SK-N-SH (cell line): Measurements from ENCODE around the gene LAMA4. TPM values are rescaled to one million over a fixed set of nuclear protein-coding genes. Genes with fewer than 3 reads are reported as not detected.

Source experiments
- CTCF ChIA-PET: fragments of 300-600, 350-600 bp; formaldehyde crosslinking; extraction: SDS; loops from one replicate; lab custom pipeline; 2021; lab: Yijun Ruan, JAX
- POLR2A ChIA-PET: fragments of 350-600 bp; sonication (Branson Sonifier 250); formaldehyde crosslinking; extraction: SDS; loops from one replicate; lab custom pipeline; 2020; ENCODE audit warnings: antibody characterized with exemption, inconsistent platforms; lab: Yijun Ruan, JAX
- DNase-seq: peaks from one replicate; pipeline ENCODE4 v3.0.0; 2012
- H2AFZ ChIP-seq: fragments of 200-600 bp; sonication (generic); 2 replicates; pipeline ENCODE4 v1.8.1; 2016; ENCODE audit warnings: antibody characterized with exemption, mild to moderate bottlenecking, low read depth
- H3F3A ChIP-seq: fragments of 200-600 bp; sonication (generic); replicated peaks from 2 replicates; pipeline ENCODE3; 2016; ENCODE audit warnings: antibody characterized with exemption, mild to moderate bottlenecking; ENCODE audit not compliant: insufficient read depth
- H3K27ac ChIP-seq, 2 experiments: fragments of 200-500 bp in 1 of 2; fragments of 200-600 bp in 1 of 2; sonication (Bioruptor generic) in 1 of 2; sonication (generic), shearing (Covaris generic) in 1 of 2; 2 replicates each; pipeline versions ENCODE4 v1.5.1 to v1.6.1; 2014 to 2016; ENCODE audit warnings: low read depth in 2 of 2, inconsistent platforms in 1 of 2, low read length in 1 of 2, mild to moderate bottlenecking in 1 of 2, mixed read lengths in 1 of 2
- H3K27me3 ChIP-seq: fragments of 200-600 bp; sonication (generic), shearing (Covaris generic); 2 replicates; pipeline ENCODE4 v1.6.1; 2016; ENCODE audit warnings: mixed run types; ENCODE audit not compliant: insufficient read depth
- H3K36me3 ChIP-seq, 2 experiments: fragments of 200-500 bp in 1 of 2; fragments of 200-600 bp in 1 of 2; sonication (Bioruptor generic) in 1 of 2; sonication (generic) in 1 of 2; replicated peaks in 1 of 2; 2 replicates each; pipeline versions ENCODE3 to v1.5.1; 2014 to 2016; ENCODE audit warnings: low read length in 1 of 2, mild to moderate bottlenecking in 1 of 2; ENCODE audit not compliant: insufficient read depth in 2 of 2, control insufficient read depth in 1 of 2
- H3K4me1 ChIP-seq, 2 experiments: fragments of 200-500 bp in 1 of 2; fragments of 200-600 bp in 1 of 2; sonication (Bioruptor generic) in 1 of 2; sonication (generic), shearing (Covaris generic) in 1 of 2; 2 replicates each; pipeline versions ENCODE4 v1.5.1 to v1.6.1; 2014 to 2016; ENCODE audit warnings: low read depth in 1 of 2, low read length in 1 of 2, mixed run types in 1 of 2; ENCODE audit not compliant: insufficient read depth in 2 of 2, control insufficient read depth in 1 of 2
- H3K4me2 ChIP-seq: fragments of 200-600 bp; sonication (generic), shearing (Covaris generic); 2 replicates; pipeline ENCODE4 v1.6.1; 2017; ENCODE audit warnings: mixed run types
- H3K4me3 ChIP-seq, 2 experiments: fragments of 200-500 bp in 1 of 2; fragments of 200-600 bp in 1 of 2; sonication (Bioruptor generic) in 1 of 2; sonication (generic), shearing (Covaris generic) in 1 of 2; 2 replicates each; pipeline versions ENCODE4 v1.5.1 to v1.8.1; 2014 to 2016; ENCODE audit warnings: low read depth in 2 of 2, inconsistent platforms in 1 of 2, low read length in 1 of 2, mild to moderate bottlenecking in 1 of 2, mixed read lengths in 1 of 2, moderate library complexity in 1 of 2
- H3K79me2 ChIP-seq: fragments of 200-600 bp; sonication (generic); 2 replicates; pipeline ENCODE4 v1.8.1; 2017; ENCODE audit warnings: mild to moderate bottlenecking; ENCODE audit not compliant: insufficient read depth
- H3K9ac ChIP-seq: fragments of 200-600 bp; sonication (generic); 2 replicates; pipeline ENCODE4 v1.6.1; 2017; ENCODE audit warnings: mixed run types
- H3K9me2 ChIP-seq: fragments of 200-600 bp; sonication (generic); 2 replicates; pipeline ENCODE4 v1.6.1; 2017; ENCODE audit warnings: mixed run types
- H3K9me3 ChIP-seq: fragments of 200-600 bp; sonication (generic); 2 replicates; pipeline ENCODE4 v1.6.1; 2017; ENCODE audit warnings: mixed run types, mild to moderate bottlenecking, moderate library complexity
- H4K20me1 ChIP-seq: fragments of 200-600 bp; sonication (generic); 2 replicates; pipeline ENCODE4 v1.6.1; 2017; ENCODE audit warnings: mild to moderate bottlenecking, mixed run types; ENCODE audit not compliant: insufficient read depth
- ELF1 ChIP-seq: IDR thresholded peaks from 2 replicates; pipeline ENCODE4 v1.4.0; 2012
- EP300 ChIP-seq, 2 experiments: IDR thresholded peaks; 2 replicates each; pipeline versions ENCODE4 v1.4.0 to v1.6.1; 2012; ENCODE audit warnings: borderline replicate concordance in 1 of 2, low read depth in 1 of 2, low read length in 1 of 2
- FOXJ3 ChIP-seq: sonication (generic); formaldehyde crosslinking; IDR thresholded peaks from 2 replicates; pipeline ENCODE4 v1.5.1; 2020; ENCODE audit warnings: mild to moderate bottlenecking, missing genetic modification reagents
- JUND ChIP-seq: IDR thresholded peaks from 2 replicates; pipeline ENCODE4 v1.4.0; 2012
- MXI1 ChIP-seq: IDR thresholded peaks from 2 replicates; pipeline ENCODE4 v1.6.1; 2012; ENCODE audit warnings: mild to moderate bottlenecking, low read depth, low read length, improper control_type of control experiment
- NFIC ChIP-seq: IDR thresholded peaks from 2 replicates; pipeline ENCODE4 v1.4.0; 2012; ENCODE audit warnings: borderline replicate concordance
- POLR2AphosphoS5 ChIP-seq: IDR thresholded peaks from 2 replicates; pipeline ENCODE4 v1.6.1; 2012; ENCODE audit warnings: low read depth, low read length
- RAD21 ChIP-seq: IDR thresholded peaks from 2 replicates; pipeline ENCODE4 v1.6.1; 2012; ENCODE audit warnings: mild to moderate bottlenecking, low read length
- RCOR1 ChIP-seq: fragments of 150-350 bp; IDR thresholded peaks from 2 replicates; pipeline ENCODE4 v1.6.1; 2017; ENCODE audit warnings: antibody characterized with exemption, low read length
- RFX5 ChIP-seq: IDR thresholded peaks from 2 replicates; pipeline ENCODE4 v1.6.1; 2012; ENCODE audit warnings: mild to moderate bottlenecking, improper control_type of control experiment, low read length
- RXRA ChIP-seq: IDR thresholded peaks from 2 replicates; pipeline ENCODE4 v1.4.0; 2012; ENCODE audit warnings: low read depth, mild to moderate bottlenecking, borderline replicate concordance
- SIN3A ChIP-seq: IDR thresholded peaks from 2 replicates; pipeline ENCODE4 v1.6.1; 2012; ENCODE audit warnings: low read depth, mild to moderate bottlenecking, low read length, moderate library complexity, borderline replicate concordance
- SMC3 ChIP-seq: IDR thresholded peaks from 2 replicates; pipeline ENCODE4 v1.6.1; 2012; ENCODE audit warnings: low read depth, low read length, improper control_type of control experiment
- TAF1 ChIP-seq: IDR thresholded peaks from 2 replicates; pipeline ENCODE4 v1.6.1; 2012; ENCODE audit warnings: low read depth, mild to moderate bottlenecking, low read length, moderate library complexity, borderline replicate concordance
- TCF12 ChIP-seq: IDR thresholded peaks from 2 replicates; pipeline ENCODE4 v1.4.0; 2012
- WGBS: methylation state at CpG from one replicate; pipeline ENCODE4 v1.1.6; 2017; ENCODE audit warnings: low lambda C conversion rate; 5-methylcytosine and 5-hydroxymethylcytosine counted together
- polyA plus RNA-seq, 3 experiments: library from polyadenylated mRNA; depleted of rRNA; stranded (reverse); fragments of >200 nt; gene quantifications; 2 replicates each; pipeline ENCODE4 v1.2.3, GENCODE V29; 2012
- TF ChIP-seq, protein P1 (sequence below): IDR thresholded peaks from 2 replicates; pipeline ENCODE4 v1.4.0; 2012; ENCODE audit warnings: low read depth
- TF ChIP-seq, protein P2 (sequence below): IDR thresholded peaks from 2 replicates; pipeline ENCODE4 v1.6.1; 2012; ENCODE audit warnings: mild to moderate bottlenecking, low read depth, low read length, moderate library complexity
- TF ChIP-seq, protein P3 (sequence below): IDR thresholded peaks from 2 replicates; pipeline ENCODE4; 2012
- TF ChIP-seq, protein P4 (sequence below): IDR thresholded peaks from 2 replicates; pipeline ENCODE4 v1.4.0; 2012; ENCODE audit warnings: low read depth, borderline replicate concordance
- TF ChIP-seq, protein P5 (sequence below): fragments of 150-350 bp; IDR thresholded peaks from 2 replicates; pipeline ENCODE4 v1.6.1; 2016; ENCODE audit warnings: mild to moderate bottlenecking, low read depth, low read length

The LAMA4 gene
- polyA plus RNA-seq, 1 of the 3 experiments (the other 2 are of a cell fraction): 9.4 TPM

DNA sequence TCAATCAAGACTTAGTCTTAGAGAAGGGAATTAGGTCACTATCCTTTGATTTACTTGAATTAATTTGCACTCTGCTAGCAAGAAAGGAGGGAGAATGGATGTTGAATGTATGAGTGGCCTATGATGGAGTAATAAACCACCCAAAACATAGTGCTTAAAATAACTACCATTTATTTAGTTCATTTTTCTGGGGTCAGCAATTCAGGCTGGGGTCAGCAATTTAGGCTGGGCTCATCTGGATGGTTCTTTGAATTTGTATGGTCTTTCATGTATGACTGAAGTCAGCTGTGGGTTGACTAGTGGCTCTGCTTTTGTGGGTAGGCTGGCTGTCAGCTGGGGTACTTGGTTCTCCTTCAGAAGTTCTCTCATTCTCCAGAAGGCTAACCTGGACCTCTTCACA lies 21.0 kb upstream of the LAMA4 start:
- no peaks in the 10 kb centered on the region for H4K20me1 ChIP-seq
- H3K4me3 ChIP-seq: no peak overlapping the region
- no peaks in the 10 kb centered on the region for H3K36me3 ChIP-seq
- no peak for TF ChIP-seq SMC3
- TF ChIP-seq, protein P1, sequence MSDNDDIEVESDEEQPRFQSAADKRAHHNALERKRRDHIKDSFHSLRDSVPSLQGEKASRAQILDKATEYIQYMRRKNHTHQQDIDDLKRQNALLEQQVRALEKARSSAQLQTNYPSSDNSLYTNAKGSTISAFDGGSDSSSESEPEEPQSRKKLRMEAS: no peak
- TF ChIP-seq TCF12: no peak
- TF ChIP-seq, protein P2, sequence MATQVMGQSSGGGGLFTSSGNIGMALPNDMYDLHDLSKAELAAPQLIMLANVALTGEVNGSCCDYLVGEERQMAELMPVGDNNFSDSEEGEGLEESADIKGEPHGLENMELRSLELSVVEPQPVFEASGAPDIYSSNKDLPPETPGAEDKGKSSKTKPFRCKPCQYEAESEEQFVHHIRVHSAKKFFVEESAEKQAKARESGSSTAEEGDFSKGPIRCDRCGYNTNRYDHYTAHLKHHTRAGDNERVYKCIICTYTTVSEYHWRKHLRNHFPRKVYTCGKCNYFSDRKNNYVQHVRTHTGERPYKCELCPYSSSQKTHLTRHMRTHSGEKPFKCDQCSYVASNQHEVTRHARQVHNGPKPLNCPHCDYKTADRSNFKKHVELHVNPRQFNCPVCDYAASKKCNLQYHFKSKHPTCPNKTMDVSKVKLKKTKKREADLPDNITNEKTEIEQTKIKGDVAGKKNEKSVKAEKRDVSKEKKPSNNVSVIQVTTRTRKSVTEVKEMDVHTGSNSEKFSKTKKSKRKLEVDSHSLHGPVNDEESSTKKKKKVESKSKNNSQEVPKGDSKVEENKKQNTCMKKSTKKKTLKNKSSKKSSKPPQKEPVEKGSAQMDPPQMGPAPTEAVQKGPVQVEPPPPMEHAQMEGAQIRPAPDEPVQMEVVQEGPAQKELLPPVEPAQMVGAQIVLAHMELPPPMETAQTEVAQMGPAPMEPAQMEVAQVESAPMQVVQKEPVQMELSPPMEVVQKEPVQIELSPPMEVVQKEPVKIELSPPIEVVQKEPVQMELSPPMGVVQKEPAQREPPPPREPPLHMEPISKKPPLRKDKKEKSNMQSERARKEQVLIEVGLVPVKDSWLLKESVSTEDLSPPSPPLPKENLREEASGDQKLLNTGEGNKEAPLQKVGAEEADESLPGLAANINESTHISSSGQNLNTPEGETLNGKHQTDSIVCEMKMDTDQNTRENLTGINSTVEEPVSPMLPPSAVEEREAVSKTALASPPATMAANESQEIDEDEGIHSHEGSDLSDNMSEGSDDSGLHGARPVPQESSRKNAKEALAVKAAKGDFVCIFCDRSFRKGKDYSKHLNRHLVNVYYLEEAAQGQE: no peak
- H3K9me3 ChIP-seq: no peaks in the 10 kb centered on the region
- H3K79me2 ChIP-seq: no peaks in the 10 kb centered on the region
- CTCF ChIA-PET: interaction anchor here (1.4 kb wide), 1 partner anchor 77 kb away, joined by 6 read pairs; no protein-coding TSS in a partner anchor
- no peaks in the 10 kb centered on the region for H3K9me2 ChIP-seq
- DNase-seq: no peak
- H3K4me1 ChIP-seq: peaks cover 0 to 16% of the 10 kb centered on the region in 2 experiments; a peak in 2 of 4 replicates
- no peak overlapping the region for H2AFZ ChIP-seq
- H3K27ac ChIP-seq: no peak overlapping the region
- no peak overlapping the region for H3K4me2 ChIP-seq
- POLR2A ChIA-PET: no interaction called here
- H3F3A ChIP-seq: peaks cover 5% of the 10 kb centered on the region
- no peaks in the 10 kb centered on the region for H3K27me3 ChIP-seq
- no peak overlapping the region for H3K9ac ChIP-seq

DNA sequence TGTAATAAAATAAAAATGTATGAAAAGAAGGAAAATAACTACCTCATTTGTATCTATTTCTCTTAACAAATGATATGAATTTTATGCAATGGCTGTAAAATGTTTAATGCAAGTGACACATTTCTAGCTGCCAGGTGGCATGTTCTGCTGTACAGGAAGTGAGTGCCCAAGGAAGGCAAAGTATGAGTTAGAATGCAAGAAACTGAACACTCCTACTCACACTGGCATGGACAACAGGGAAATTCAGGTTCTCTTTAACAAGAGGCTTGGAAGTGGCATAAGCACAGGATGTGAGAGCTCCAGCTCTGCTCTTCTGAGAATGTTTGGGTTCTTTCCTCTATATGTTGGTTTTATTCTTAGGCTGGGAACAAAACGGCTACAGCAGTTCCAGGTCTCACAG lies 20.4 kb upstream of the LAMA4 start:
- H3K27me3 ChIP-seq: no peaks in the 10 kb centered on the region
- peaks cover under 1% of the 10 kb centered on the region for H3F3A ChIP-seq
- H3K4me3 ChIP-seq: no peak overlapping the region
- no peak for TF ChIP-seq TAF1
- TF ChIP-seq RCOR1: no peak
- TF ChIP-seq, protein P3, sequence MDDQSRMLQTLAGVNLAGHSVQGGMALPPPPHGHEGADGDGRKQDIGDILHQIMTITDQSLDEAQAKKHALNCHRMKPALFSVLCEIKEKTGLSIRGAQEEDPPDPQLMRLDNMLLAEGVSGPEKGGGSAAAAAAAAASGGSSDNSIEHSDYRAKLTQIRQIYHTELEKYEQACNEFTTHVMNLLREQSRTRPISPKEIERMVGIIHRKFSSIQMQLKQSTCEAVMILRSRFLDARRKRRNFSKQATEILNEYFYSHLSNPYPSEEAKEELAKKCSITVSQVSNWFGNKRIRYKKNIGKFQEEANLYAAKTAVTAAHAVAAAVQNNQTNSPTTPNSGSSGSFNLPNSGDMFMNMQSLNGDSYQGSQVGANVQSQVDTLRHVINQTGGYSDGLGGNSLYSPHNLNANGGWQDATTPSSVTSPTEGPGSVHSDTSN: no peak
- no peak for TF ChIP-seq SIN3A
- no peak for TF ChIP-seq ELF1
- TF ChIP-seq, protein P4, sequence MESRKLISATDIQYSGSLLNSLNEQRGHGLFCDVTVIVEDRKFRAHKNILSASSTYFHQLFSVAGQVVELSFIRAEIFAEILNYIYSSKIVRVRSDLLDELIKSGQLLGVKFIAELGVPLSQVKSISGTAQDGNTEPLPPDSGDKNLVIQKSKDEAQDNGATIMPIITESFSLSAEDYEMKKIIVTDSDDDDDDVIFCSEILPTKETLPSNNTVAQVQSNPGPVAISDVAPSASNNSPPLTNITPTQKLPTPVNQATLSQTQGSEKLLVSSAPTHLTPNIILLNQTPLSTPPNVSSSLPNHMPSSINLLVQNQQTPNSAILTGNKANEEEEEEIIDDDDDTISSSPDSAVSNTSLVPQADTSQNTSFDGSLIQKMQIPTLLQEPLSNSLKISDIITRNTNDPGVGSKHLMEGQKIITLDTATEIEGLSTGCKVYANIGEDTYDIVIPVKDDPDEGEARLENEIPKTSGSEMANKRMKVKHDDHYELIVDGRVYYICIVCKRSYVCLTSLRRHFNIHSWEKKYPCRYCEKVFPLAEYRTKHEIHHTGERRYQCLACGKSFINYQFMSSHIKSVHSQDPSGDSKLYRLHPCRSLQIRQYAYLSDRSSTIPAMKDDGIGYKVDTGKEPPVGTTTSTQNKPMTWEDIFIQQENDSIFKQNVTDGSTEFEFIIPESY: no peak
- TF ChIP-seq, protein P5, sequence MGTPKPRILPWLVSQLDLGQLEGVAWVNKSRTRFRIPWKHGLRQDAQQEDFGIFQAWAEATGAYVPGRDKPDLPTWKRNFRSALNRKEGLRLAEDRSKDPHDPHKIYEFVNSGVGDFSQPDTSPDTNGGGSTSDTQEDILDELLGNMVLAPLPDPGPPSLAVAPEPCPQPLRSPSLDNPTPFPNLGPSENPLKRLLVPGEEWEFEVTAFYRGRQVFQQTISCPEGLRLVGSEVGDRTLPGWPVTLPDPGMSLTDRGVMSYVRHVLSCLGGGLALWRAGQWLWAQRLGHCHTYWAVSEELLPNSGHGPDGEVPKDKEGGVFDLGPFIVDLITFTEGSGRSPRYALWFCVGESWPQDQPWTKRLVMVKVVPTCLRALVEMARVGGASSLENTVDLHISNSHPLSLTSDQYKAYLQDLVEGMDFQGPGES: no peak
- TF ChIP-seq FOXJ3 (CRISPR knock-in tag): no peak
- TF ChIP-seq NFIC: no peak
- TF ChIP-seq POLR2AphosphoS5: no peak
- no peak for TF ChIP-seq RXRA
- no peak for TF ChIP-seq JUND
- TF ChIP-seq RAD21: no peak
- TF ChIP-seq RFX5: no peak
- TF ChIP-seq EP300 (IDR thresholded peaks at IDR 0.05; ENCODE audit: borderline replicate concordance in 1 of 2, low read depth in 1 of 2, low read length in 1 of 2): no peak
- TF ChIP-seq MXI1: no peak
- TF ChIP-seq, all 33 proteins: peak for 0
- no peaks in the 10 kb centered on the region for H3K9me2 ChIP-seq
- H3K9ac ChIP-seq: no peak overlapping the region
- H3K4me1 ChIP-seq: peaks cover 0 to 20% of the 10 kb centered on the region in 2 experiments; a peak in 2 of 4 replicates
- ChIA-PET POLR2A (no interaction called here), CTCF (interaction anchor here (1.4 kb wide), 1 partner anchor 76 kb away, joined by 6 read pairs; no protein-coding TSS in a partner anchor)
- no peaks in the 10 kb centered on the region for H3K9me3 ChIP-seq
- no peaks in the 10 kb centered on the region for H3K79me2 ChIP-seq
- H4K20me1 ChIP-seq: no peaks in the 10 kb centered on the region
- H3K36me3 ChIP-seq: no peaks in the 10 kb centered on the region
- H2AFZ ChIP-seq: no peak overlapping the region; the same call in 1 of the 2 replicates
- no peak overlapping the region for H3K27ac ChIP-seq
- no peak overlapping the region for H3K4me2 ChIP-seq
- no peak for DNase-seq
- WGBS: 88% methylated on average over 1 of the region's 1 CpG
